Activated gamma-delta T cell treated with anti-CD3 and anti-CD28 coated beads, Interleukin-2, amount 50 U/mL, for 16 hours (primary cell): ENCODE results near the gene VWA8.
"Not testable (repeated sequence)": the region's sequence is repeated elsewhere in the genome, so short reads cannot be mapped to it uniquely, and the experiment has no call there.

Experiments
- DNase-seq: peaks from one replicate; pipeline ENCODE4 v3.0.0-alpha.2; 2020; ENCODE audit warnings: low read depth

The VWA8 gene

GRCh38 chr13:41802043-41802683, 158.7 kb downstream of the VWA8 start:
- no peak for DNase-seq

- no peak for DNase-seq
These were observed 169.9 kb downstream of the VWA8 start for GRCh38 chr13:41791056-41791455.

GRCh38 chr13:41788552-41788951, 172.4 kb downstream of the VWA8 start:
- no peak for DNase-seq

- no peak for DNase-seq
These were observed 175.3 kb downstream of the VWA8 start for GRCh38 chr13:41785402-41786172.

GRCh38 chr13:41782086-41782485, 178.8 kb downstream of the VWA8 start:
- no peak for DNase-seq

GRCh38 chr13:41780715-41781706, 179.9 kb downstream of the VWA8 start:
- no peak for DNase-seq

GRCh38 chr13:41775251-41775650, 185.7 kb downstream of the VWA8 start:
- DNase-seq = no peak

- DNase-seq = no peak
These were observed 186.2 kb downstream of the VWA8 start for GRCh38 chr13:41774605-41775218.

GRCh38 chr13:41767801-41768200, 193.1 kb downstream of the VWA8 start:
- no peak for DNase-seq

GRCh38 chr13:41766439-41766838, 194.5 kb downstream of the VWA8 start:
- DNase-seq = no peak

GRCh38 chr13:41765813-41766212, 195.1 kb downstream of the VWA8 start:
- DNase-seq = no peak

GRCh38 chr13:41765020-41765419, 195.9 kb downstream of the VWA8 start:
- no peak for DNase-seq

- DNase-seq = no peak
These were observed 196.4 kb downstream of the VWA8 start for GRCh38 chr13:41764558-41764957.

GRCh38 chr13:41763782-41764181, 197.1 kb downstream of the VWA8 start:
- DNase-seq = no peak

GRCh38 chr13:41762796-41763195, 198.1 kb downstream of the VWA8 start:
- no peak for DNase-seq

GRCh38 chr13:41756198-41756880, 204.6 kb downstream of the VWA8 start:
- DNase-seq = no peak

GRCh38 chr13:41751734-41752445, 209.0 kb downstream of the VWA8 start:
- DNase-seq = no peak

- DNase-seq = no peak
These were observed 209.6 kb downstream of the VWA8 start for GRCh38 chr13:41751277-41751676.

GRCh38 chr13:41746259-41746658, 214.7 kb downstream of the VWA8 start:
- DNase-seq = no peak

- DNase-seq = not testable (repeated sequence)
These were observed 215.4 kb downstream of the VWA8 start for GRCh38 chr13:41745496-41745895.
